ENCODE measurements around the gene UBE2E1. TPM values are rescaled to one million over a fixed set of nuclear protein-coding genes. Genes with fewer than 3 reads are reported as not detected.

Gene UBE2E1
- total and polyA plus RNA-seq, 2 donors (not counting 1 experiment from before 2014, with no cell fraction given), result 46.7 to 63.7 TPM

DNA sequence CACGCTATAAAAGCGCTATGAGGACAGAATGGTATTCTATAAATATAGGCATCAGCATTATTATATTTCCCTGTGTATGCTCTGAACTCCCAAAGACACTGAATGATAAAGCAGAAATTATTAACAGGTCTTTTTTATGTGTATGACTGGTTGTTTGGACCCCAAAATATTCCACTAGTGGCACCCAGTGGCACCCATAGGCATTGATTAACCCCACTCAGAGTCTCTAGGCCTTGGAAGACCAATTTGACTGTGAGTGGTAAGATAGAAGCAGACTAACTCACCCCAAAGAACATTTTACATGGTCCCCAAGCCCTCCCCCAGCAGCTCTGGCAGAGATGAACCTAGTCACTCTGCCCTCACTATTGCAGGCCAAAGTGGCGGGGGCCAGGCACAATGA lies 45.4 kb upstream of the UBE2E1 start:
- H3K79me2 ChIP-seq (ENCODE audit: control insufficient read depth, insufficient read depth, low read length), result no peaks in the 10 kb centered on the region
- no peak for TF ChIP-seq EZH2 (IDR thresholded peaks at IDR 0.05; ENCODE audit: borderline replicate concordance, insufficient read depth, low read depth, low read length, poor library complexity, severe bottlenecking)
- TF ChIP-seq, protein P1, sequence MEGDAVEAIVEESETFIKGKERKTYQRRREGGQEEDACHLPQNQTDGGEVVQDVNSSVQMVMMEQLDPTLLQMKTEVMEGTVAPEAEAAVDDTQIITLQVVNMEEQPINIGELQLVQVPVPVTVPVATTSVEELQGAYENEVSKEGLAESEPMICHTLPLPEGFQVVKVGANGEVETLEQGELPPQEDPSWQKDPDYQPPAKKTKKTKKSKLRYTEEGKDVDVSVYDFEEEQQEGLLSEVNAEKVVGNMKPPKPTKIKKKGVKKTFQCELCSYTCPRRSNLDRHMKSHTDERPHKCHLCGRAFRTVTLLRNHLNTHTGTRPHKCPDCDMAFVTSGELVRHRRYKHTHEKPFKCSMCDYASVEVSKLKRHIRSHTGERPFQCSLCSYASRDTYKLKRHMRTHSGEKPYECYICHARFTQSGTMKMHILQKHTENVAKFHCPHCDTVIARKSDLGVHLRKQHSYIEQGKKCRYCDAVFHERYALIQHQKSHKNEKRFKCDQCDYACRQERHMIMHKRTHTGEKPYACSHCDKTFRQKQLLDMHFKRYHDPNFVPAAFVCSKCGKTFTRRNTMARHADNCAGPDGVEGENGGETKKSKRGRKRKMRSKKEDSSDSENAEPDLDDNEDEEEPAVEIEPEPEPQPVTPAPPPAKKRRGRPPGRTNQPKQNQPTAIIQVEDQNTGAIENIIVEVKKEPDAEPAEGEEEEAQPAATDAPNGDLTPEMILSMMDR (IDR thresholded peaks at IDR 0.05), result no peak
- CTCF ChIA-PET, result interaction anchor here (1.4 kb wide), 1 partner anchor 71 kb away, joined by 5 read pairs; no protein-coding TSS in a partner anchor
- H3K27ac Mint-ChIP-seq, result no peak overlapping the region
- H3K9ac ChIP-seq (ENCODE audit: low read length), result no peak overlapping the region
- H3K4me3 Mint-ChIP-seq, result no peak overlapping the region
- H3K4me1 Mint-ChIP-seq, result peaks cover 33% of the 10 kb centered on the region
- no peaks in the 10 kb centered on the region for H4K20me1 ChIP-seq (ENCODE audit: control insufficient read depth, insufficient read depth, low read length, poor library complexity, severe bottlenecking)
- ATAC-seq (ENCODE audit: low read depth) (no peak), DNase-seq (no peak)
- POLR2A ChIA-PET, result interaction anchor here (0.6 kb wide), 1 partner anchor 17 kb away, joined by 11 read pairs; no protein-coding TSS in a partner anchor
- H3K27ac ChIP-seq (ENCODE audit: low read length in 2 of 2), result no peak overlapping the region
- H2AFZ ChIP-seq (ENCODE audit: insufficient read depth, low read depth, low read length, poor library complexity, severe bottlenecking), result peak overlapping the region; percentile 51
- H3K9me3 Mint-ChIP-seq (ENCODE audit: insufficient read depth), result no peaks in the 10 kb centered on the region
- intact Hi-C loops (cut with micrococcal nuclease), result loop anchor here (5.0 kb wide), 1 partner anchor 97 kb away; no protein-coding TSS in a partner anchor
- no peaks in the 10 kb centered on the region for H3K36me3 ChIP-seq (replicated peaks in 1 of 2; ENCODE audit: control extremely low read depth in 1 of 2, control insufficient read depth in 1 of 2, extremely low read depth in 1 of 2, insufficient read depth in 2 of 2, low read length in 1 of 2)
- H3K27me3 ChIP-seq (replicated peaks in 1 of 4; ENCODE audit: control extremely low read depth in 1 of 4, control insufficient read depth in 3 of 4, insufficient read depth in 4 of 4, low read length in 3 of 4), result peaks cover 0 to 2% (median 0%) of the 10 kb centered on the region in 4 experiments
- peaks cover 31 to 33% of the 10 kb centered on the region in 2 donors for H3K4me1 ChIP-seq (ENCODE audit: control insufficient read depth in 2 of 2, insufficient read depth in 2 of 2, low read length in 2 of 2)
- peak overlapping the region; percentile 6 for H3K4me2 ChIP-seq (replicated peaks; ENCODE audit: low read depth, low read length, poor library complexity, severe bottlenecking)
- no peak overlapping the region for H3K4me3 ChIP-seq (ENCODE audit: control extremely low read depth in 1 of 5, extremely low read depth in 1 of 5, insufficient read depth in 1 of 5, low read depth in 2 of 5, low read length in 4 of 5)
- no CpG with 5 or more reads among the region's 3 CpGs for WGBS (ENCODE audit: insufficient coverage)
- no peaks in the 10 kb centered on the region for H3K27me3 Mint-ChIP-seq
- no peaks in the 10 kb centered on the region for H3K9me3 ChIP-seq (ENCODE audit: control extremely low read depth in 1 of 3, control insufficient read depth in 2 of 3, insufficient read depth in 1 of 3, low read length in 2 of 3)

DNA sequence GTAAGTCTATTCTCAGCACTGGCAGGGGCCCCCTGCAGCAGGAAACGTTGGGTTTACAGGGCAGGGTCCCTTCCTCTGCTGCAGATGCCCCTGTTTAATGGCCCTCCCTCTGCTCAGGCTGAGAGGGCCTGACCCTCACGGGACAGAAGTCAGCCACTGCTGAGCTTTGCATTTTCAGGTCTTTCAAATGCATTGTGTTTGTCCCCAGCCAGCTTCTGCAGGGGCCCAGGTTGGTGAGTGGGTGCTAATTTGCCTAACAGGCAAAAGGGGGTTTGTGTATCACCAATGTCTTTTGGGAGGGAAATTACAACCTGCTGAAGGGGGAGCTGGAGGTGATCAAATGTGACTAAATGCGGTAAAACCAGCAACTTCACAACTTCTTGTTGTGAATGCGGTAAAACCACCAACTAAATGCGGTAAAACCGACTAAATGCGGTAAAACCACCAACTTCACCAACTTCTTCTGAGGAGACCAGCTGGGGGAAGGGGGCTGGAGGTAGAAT lies 44.8 kb upstream of the UBE2E1 start:
- TF ChIP-seq, protein P1 (IDR thresholded peaks at IDR 0.05), result no peak
- TF ChIP-seq EZH2 (IDR thresholded peaks at IDR 0.05; ENCODE audit: borderline replicate concordance, insufficient read depth, low read depth, low read length, poor library complexity, severe bottlenecking), result no peak
- peak overlapping the region; percentile 51 for H2AFZ ChIP-seq (ENCODE audit: insufficient read depth, low read depth, low read length, poor library complexity, severe bottlenecking)
- intact Hi-C loops (cut with micrococcal nuclease), result loop anchor here (5.0 kb wide), 1 partner anchor 96 kb away; no protein-coding TSS in a partner anchor
- no peak overlapping the region for H3K4me3 Mint-ChIP-seq
- peak overlapping the region; percentile 6 for H3K4me2 ChIP-seq (replicated peaks; ENCODE audit: low read depth, low read length, poor library complexity, severe bottlenecking)
- no peaks in the 10 kb centered on the region for H3K27me3 ChIP-seq (replicated peaks in 1 of 4; ENCODE audit: control extremely low read depth in 1 of 4, control insufficient read depth in 3 of 4, insufficient read depth in 4 of 4, low read length in 3 of 4)
- no peak overlapping the region for H3K9ac ChIP-seq (ENCODE audit: low read length)
- POLR2A ChIA-PET, result no interaction called here
- CTCF ChIA-PET, result interaction anchor here (0.6 to 1.4 kb wide), 2 partner anchors 31 to 70 kb away, joined by 3 to 5 read pairs; no protein-coding TSS in a partner anchor
- H3K9me3 Mint-ChIP-seq (ENCODE audit: insufficient read depth), result no peaks in the 10 kb centered on the region
- ATAC-seq (ENCODE audit: low read depth), result peak; percentile 48
- H3K27ac Mint-ChIP-seq, result peak overlapping the region; percentile 7
- H3K36me3 ChIP-seq (replicated peaks in 1 of 2; ENCODE audit: control extremely low read depth in 1 of 2, control insufficient read depth in 1 of 2, extremely low read depth in 1 of 2, insufficient read depth in 2 of 2, low read length in 1 of 2), result no peaks in the 10 kb centered on the region
- no peak overlapping the region for H3K27ac ChIP-seq (ENCODE audit: low read length in 2 of 2)
- no peaks in the 10 kb centered on the region for H3K9me3 ChIP-seq (ENCODE audit: control extremely low read depth in 1 of 3, control insufficient read depth in 2 of 3, insufficient read depth in 1 of 3, low read length in 2 of 3)
- H3K4me3 ChIP-seq (ENCODE audit: control extremely low read depth in 1 of 5, extremely low read depth in 1 of 5, insufficient read depth in 1 of 5, low read depth in 2 of 5, low read length in 4 of 5), result no peak overlapping the region
- no peaks in the 10 kb centered on the region for H3K27me3 Mint-ChIP-seq
- H3K4me1 Mint-ChIP-seq, result peaks cover 33% of the 10 kb centered on the region
- H3K79me2 ChIP-seq (ENCODE audit: control insufficient read depth, insufficient read depth, low read length), result no peaks in the 10 kb centered on the region
- 0% methylated on average over 3 of the region's 7 CpGs for WGBS (ENCODE audit: insufficient coverage)
- DNase-seq, result peak; percentile 45
- H4K20me1 ChIP-seq (ENCODE audit: control insufficient read depth, insufficient read depth, low read length, poor library complexity, severe bottlenecking), result no peaks in the 10 kb centered on the region
- H3K4me1 ChIP-seq (ENCODE audit: control insufficient read depth in 2 of 2, insufficient read depth in 2 of 2, low read length in 2 of 2), result peaks cover 31 to 33% of the 10 kb centered on the region in 2 donors

Data from B cell (primary cell).